T-helper 2 cell (primary cell): ENCODE measurements around the gene CXCL14.
"Not testable (repeated sequence)": the region's sequence is repeated elsewhere in the genome, so short reads cannot be mapped to it uniquely, and the experiment has no call there.

Source experiments
- DNase-seq, 5 experiments: peaks; one replicate each; pipeline versions ENCODE4 v3.0.0 to v3.0.0-alpha.2; 2012 to 2022

The CXCL14 gene

GRCh38 chr5:135541807-135542502, 36.8 kb downstream of the CXCL14 start:
- no peak for DNase-seq

GRCh38 chr5:135539430-135540005, 39.3 kb downstream of the CXCL14 start:
- DNase-seq, result no peak

GRCh38 chr5:135538261-135538660, 40.5 kb downstream of the CXCL14 start:
- no peak for DNase-seq

DNA sequence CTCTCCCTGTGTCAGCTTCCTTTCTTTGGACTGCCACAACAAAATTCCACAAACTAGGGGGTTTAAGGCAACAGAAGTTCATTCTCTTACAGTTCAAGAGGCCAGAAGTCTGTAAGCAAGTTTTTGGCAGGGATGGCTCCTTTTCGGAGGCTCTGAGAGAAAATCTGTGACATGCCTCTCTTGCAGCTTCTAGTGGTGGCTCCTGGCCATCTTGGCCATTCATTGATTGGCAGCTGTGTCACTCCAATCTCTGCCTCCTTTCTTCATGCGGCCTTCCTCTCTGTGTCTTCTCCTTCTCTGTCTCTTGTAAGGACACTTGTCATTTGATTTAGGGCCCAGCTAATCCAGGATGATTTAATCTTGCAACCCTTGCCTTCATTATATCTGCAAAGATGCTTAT, 41.0 kb downstream of the CXCL14 start:
- DNase-seq, result no peak

DNA sequence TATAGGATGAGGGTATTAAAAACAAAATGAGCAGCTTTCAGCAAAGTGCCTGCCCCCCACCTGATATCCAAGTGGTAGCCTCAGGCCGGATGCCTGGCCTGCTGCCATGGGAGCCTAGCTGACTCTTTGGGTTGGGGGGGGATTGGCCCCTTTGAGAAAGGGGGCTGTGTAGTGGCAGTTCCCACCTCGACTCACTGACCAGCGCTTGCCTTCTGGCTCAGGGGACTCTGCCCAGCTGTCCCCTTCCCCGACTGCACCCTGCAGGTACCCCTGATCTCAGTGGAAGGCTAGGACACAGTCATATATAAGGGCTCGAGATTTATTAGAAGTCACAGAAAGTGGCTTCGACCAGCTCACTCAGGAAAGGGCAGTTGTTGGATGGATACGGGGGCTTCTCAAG, 41.5 kb downstream of the CXCL14 start:
- DNase-seq, result no peak

GRCh38 chr5:135535820-135536801, 42.7 kb downstream of the CXCL14 start, which contains the start of gene NEUROG1:
TSS of gene NEUROG1 (minus strand) at chr5:135535964. CDS start at chr5:135535690, 274 bp downstream.
- DNase-seq, result no peak

DNA sequence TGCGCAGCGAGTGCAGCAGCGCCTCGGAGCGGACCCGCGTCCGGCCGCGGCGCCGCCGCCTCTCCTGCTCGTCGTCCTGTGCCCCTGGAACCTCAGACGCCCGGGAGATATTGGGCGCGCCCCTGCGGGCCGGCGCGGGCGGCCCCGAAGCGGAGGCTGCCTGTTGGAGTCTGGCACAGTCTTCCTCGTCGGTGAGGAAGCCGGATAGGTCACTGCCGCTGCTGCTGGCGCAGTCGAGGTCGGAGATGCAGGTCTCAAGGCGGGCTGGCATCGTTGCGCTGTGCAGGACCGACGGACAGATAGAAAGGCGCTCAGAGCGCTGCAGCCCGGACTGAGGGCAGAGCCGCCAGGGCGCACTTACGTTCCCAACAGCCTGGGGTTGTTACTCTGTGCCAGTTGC, 43.4 kb downstream of the CXCL14 start:
- DNase-seq, result peak in 1 of 5 experiments; percentile 4

GRCh38 chr5:135534609-135535419, 44.0 kb downstream of the CXCL14 start:
- DNase-seq, result peak in 1 of 5 experiments; percentile 24

- no peak for DNase-seq
Measured at GRCh38 chr5:135533794-135534193, 45.0 kb downstream of the CXCL14 start.

DNA sequence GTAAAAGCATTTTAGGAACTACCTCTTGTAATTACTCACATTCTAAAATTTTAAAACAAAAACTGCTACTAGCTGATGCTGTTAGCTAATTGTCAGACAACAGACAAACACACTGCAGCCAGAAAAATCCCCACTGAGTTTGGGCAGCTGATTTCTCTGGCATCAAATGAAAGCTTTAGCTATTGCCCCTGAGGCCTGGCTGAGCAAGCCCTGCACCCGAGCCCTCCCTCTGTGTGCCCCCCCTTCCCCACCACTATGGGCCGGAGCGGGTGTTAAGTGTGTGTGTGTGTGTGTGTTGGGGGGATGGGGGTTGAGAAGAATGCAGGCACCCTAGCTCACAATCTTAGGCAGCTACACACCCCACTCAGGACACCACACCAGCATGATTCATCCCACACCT, 45.5 kb downstream of the CXCL14 start:
- no peak for DNase-seq

GRCh38 chr5:135529576-135529975, 49.2 kb downstream of the CXCL14 start:
- DNase-seq, result not testable (repeated sequence)

GRCh38 chr5:135526924-135527323, 51.9 kb downstream of the CXCL14 start:
- no peak for DNase-seq

GRCh38 chr5:135521964-135522363, 56.8 kb downstream of the CXCL14 start:
- no peak for DNase-seq
